Loucy (cell line): Measurements from ENCODE around the gene RAB29.
"Not testable (repeated sequence)": the region's sequence is repeated elsewhere in the genome, so short reads cannot be mapped to it uniquely, and the experiment has no call there.

Source experiments
- CTCF ChIP-seq: fragments of 200-600 bp; sonication (generic); conservative IDR thresholded peaks from 2 replicates; pipeline ENCODE4 v1.5.1; 2014; ENCODE audit warnings: mild to moderate bottlenecking, antibody characterized with exemption, low read length
- EZH2phosphoT487 ChIP-seq: fragments of 200-600 bp; IDR thresholded peaks from 2 replicates; pipeline ENCODE4 v1.6.1; 2018; ENCODE audit warnings: antibody characterized with exemption, mild to moderate bottlenecking, moderate library complexity, borderline replicate concordance

GRCh38 chr1:205823260-205823659 lies 48.0 kb upstream of the RAB29 start:
- TF ChIP-seq EZH2phosphoT487, CTCF: not testable (repeated sequence)
